Measurements from ENCODE around the gene DDX41. TPM values are rescaled to one million over a fixed set of nuclear protein-coding genes. Genes with fewer than 3 reads are reported as not detected.

The DDX41 gene
- total RNA-seq: 86.0 and 127 TPM in 2 replicates

DNA sequence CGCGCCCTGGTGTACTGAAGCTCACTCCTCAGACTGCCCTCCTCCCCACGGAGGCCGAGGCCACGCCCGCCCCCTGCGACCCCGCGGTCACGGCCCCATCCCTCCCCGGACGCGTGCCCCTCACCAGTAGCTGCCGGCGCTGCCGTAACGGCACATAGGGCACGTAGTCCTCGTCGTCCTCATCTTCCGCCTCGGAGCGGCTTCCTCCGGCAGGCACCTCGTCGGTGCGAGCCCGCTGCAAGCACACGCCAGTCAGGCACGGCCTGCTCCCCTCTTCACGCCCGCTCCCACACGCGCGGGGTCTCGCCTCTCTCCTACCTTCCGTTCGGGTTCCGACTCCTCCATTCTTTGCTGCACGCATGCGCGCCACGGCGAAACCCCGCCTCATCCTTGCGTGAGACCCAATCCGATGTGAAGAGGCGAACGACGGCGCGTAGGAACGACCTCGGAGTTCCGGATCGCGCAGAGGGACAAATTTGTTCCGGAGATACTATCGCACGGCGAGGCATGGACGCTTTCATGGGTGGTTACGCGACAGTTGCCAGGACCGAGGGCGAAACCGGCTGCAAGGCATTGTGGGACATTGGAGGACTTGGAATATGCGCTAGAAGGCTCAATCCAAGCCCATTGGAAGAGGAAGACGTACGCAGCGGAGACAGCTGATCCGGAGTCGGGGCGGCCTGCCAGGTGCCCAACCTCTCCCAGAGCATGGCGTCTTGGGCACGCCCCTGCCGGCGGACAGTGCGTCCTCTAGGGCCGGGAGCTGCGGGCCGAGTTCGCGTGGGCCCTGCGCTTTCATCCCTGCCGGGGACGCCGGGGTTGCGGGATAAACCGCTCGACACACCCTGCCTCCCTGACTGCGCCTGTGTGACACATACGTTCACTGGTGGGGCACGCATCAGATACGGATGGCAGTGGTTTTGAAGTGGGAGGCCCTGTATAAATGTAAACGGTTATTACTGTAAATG lies at the start of gene DDX41:
Gene DDX41 (minus strand): TSS at position 361 of the 968 bp plus-strand sequence. CDS start 16 bp downstream, at position 345.

DNA sequence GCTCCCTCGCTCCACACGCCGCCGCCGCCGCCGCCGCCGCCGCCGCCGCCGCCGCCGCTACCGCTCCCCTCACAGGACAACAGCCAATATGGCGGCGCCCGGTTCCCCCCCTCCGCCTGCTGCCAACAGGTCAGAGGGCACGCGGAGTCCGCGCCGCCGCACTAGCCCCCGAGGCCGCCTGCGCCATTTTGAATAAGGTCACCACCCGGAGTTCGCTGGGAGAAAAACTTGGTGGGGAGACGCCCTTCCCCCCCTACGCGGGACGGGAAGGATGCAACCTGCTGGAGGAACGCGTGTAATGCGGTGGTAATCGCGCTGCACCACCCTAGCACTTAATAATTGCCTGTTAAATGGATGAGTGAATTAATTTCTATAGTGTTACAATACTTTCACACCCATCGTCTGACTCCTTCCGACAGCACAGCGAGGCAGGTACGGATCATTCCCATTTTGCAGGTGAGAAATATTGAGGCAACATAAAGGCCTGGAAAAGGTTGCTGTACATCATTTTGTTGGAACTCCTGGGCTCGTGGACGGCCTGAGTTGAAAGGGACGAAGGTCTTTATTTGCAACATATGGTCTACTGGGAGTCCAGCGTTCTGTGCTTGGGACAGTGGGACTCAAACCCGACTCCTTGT lies 37.8 kb upstream of the DDX41 start, which contains the start of gene FAM193B:
Gene FAM193B (minus strand): TSS at position 90 of the 638 bp plus-strand sequence. CDS start 105 bp downstream, outside the sequence.

DNA sequence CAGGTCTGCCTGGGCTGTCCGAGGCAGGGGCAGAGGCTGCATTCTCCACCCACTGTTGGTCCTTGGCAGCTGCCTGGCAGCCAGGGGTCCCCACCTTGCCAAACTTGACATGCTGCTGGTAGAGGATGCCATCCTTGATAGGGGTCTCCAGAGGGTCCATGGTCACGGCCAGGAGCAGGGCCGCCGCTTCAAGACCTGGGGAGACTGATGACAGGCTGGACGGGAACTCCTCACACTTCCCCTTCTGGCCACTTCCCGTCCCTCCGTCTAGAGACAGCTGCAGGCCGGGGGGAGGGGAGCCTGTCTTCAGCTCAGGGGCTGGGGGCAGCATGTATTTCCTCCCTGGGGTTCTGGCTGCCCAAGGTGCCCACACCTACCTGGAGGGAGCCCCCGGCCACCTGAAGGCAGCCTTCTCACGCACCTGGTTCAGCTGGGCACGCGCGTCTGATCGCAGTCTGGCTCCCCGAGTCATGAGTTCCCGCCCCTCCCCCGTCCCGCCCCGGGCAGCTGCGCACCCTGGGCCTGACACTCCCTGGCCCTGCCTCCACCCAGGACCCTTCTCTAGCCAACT lies 7.3 kb downstream of the DDX41 start, which contains the start of gene DOK3:
Gene DOK3 (minus strand): TSS at position 446 of the 571 bp plus-strand sequence. CDS start 286 bp downstream, at position 160.

DNA sequence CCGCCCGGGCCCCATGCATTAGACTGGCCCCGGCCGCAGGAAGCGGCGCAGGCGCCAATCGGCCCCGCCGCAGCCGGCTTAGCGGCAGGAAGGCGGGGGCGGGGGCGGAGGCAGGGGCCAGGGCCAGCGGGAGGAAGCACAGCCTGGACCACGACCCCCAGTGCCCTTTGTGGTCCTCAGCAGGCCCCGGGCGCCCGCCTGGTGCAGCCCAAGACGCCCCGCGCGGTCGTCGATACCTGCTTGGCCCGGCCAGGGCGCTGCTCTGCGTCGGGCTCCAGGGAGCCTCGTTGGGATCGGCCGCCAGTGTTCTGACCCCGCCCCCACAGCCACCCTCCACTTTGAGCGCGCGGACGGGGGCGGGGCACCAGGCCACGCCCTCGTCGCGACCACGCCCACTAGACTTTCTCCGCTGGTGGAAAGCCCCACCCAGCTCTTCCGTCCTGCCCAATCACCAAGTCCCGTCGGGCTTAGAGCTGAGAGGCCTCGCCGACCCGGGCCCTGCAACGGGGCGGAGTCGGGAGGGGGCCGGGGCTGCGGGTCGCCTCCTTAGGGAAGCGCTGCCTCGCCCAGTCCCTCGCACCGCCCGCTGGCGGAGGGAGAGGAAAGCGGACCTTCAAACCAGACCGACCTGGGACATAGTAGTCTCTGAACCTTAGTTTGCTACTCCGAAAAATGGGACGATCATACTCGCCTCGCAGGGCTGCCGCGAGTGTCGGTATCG lies 19.3 kb downstream of the DDX41 start, which contains the start of gene PDLIM7:
Gene PDLIM7 (minus strand): TSS at position 313 of the 721 bp plus-strand sequence. CDS start 1,092 bp downstream, outside the sequence.

DNA sequence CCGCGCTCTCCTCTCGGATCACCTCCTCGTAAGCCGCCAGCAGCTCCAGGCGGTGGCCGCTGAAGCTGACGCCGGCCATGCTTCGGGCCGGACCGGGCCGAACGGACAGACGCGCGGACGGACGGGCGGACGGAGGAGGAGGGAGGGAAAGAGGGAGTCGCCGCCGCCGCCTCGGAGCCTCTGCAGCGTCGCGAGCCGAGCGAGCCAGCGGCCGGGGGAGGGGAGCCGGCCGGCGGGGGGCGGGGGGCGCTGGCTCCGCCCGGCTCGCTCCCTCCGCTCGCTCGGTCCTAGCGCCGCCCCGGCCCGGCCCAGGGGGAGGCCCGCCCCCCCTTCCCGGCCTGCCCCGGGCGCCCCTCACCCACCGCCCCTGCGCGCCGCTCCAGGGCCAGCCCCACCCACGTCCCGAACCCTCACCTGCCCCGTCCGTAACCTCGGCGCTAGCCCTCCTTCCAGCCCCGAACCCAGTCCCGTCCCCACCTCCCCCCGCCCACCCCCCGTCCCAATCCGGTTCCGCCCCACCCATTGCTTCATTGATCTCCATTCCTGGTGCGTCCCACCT lies 43.2 kb downstream of the DDX41 start, which contains the start of gene DBN1:
Gene DBN1 (minus strand): TSS at position 192 of the 559 bp plus-strand sequence. CDS start 113 bp downstream, at position 79.

Other genes with a start within 250 kb of the DDX41 start
- gene RAB24, start 213.2 kb downstream of the DDX41 start, total RNA-seq: 15.7 and 16.1 TPM in 2 replicates
- gene PRELID1, start 213.2 kb downstream of the DDX41 start, total RNA-seq: 104 and 118 TPM in 2 replicates
- 18.1 and 26.1 TPM in 2 replicates for gene MXD3, start 205.1 kb downstream of the DDX41 start, total RNA-seq
- gene LMAN2, start 165.3 kb downstream of the DDX41 start, total RNA-seq: 332 and 421 TPM in 2 replicates
- 2.0 and 6.0 TPM in 2 replicates for gene RGS14, start 159.0 kb downstream of the DDX41 start, total RNA-seq
- gene SLC34A1, start 132.5 kb downstream of the DDX41 start, total RNA-seq: not detected in 2 replicates
- gene PFN3, start 116.3 kb downstream of the DDX41 start, total RNA-seq: not detected in 2 replicates
- gene F12, start 107.4 kb downstream of the DDX41 start, total RNA-seq: 0.69 and 1.3 TPM in 2 replicates
- 21.2 and 30.5 TPM in 2 replicates for gene GRK6, start 90.3 kb downstream of the DDX41 start, total RNA-seq
- gene PRR7, start 70.1 kb downstream of the DDX41 start, total RNA-seq: 1.6 TPM in 2 replicates
- gene DBN1, start 43.3 kb downstream of the DDX41 start, total RNA-seq: 98.1 and 207 TPM in 2 replicates
- gene PDLIM7, start 19.4 kb downstream of the DDX41 start, total RNA-seq: 34.5 and 79.9 TPM in 2 replicates
- gene DOK3, start 7.1 kb downstream of the DDX41 start, total RNA-seq: 3.4 and 4.5 TPM in 2 replicates
- gene FAM193B, start 37.6 kb upstream of the DDX41 start, total RNA-seq: 12.6 and 25.1 TPM in 2 replicates
- gene TMED9, start 75.2 kb upstream of the DDX41 start, total RNA-seq: 128 and 228 TPM in 2 replicates
- gene B4GALT7, start 83.2 kb upstream of the DDX41 start, total RNA-seq: 18.1 and 29.5 TPM in 2 replicates